Umbilical cord (tissue), 2 donors: ENCODE data around the gene IGLL5. TPM values are rescaled to one million over a fixed set of nuclear protein-coding genes. Genes with fewer than 3 reads are reported as not detected.

ENCODE experiments used
- DNase-seq: peaks from one replicate; pipeline ENCODE4 v3.0.0-alpha.2; 2015; ENCODE audit warnings: low spot score
- total RNA-seq: library from RNA; depleted of rRNA; stranded (reverse); fragments of >200 nt; gene quantifications from one replicate; pipeline ENCODE4 v1.2.3, GENCODE V29; 2014; ENCODE audit warnings: low replicate concordance; ENCODE audit not compliant: insufficient read depth

The IGLL5 gene
- total RNA-seq, 1 donor from 2014 or later, result 1.9 TPM

GRCh38 chr22:22927196-22927887 lies 39.7 kb downstream of the IGLL5 start:
- DNase-seq, result no peak

GRCh38 chr22:22927888-22928665 lies 40.5 kb downstream of the IGLL5 start:
- no peak for DNase-seq

- DNase-seq, result peak; percentile 82
Measured at GRCh38 chr22:22928666-22929380, 41.2 kb downstream of the IGLL5 start.

- DNase-seq, result no peak
Measured at GRCh38 chr22:22929381-22930221, 42.0 kb downstream of the IGLL5 start.

GRCh38 chr22:22930222-22930497 lies 42.5 kb downstream of the IGLL5 start:
- no peak for DNase-seq

GRCh38 chr22:22930571-22931556 lies 43.2 kb downstream of the IGLL5 start:
- DNase-seq, result no peak

- DNase-seq, result no peak
Measured at GRCh38 chr22:22931557-22932270, 44.1 kb downstream of the IGLL5 start.

- no peak for DNase-seq
Measured at GRCh38 chr22:22932512-22932941, 44.9 kb downstream of the IGLL5 start.

- DNase-seq, result no peak
Measured at GRCh38 chr22:22933100-22933806, 45.6 kb downstream of the IGLL5 start.

GRCh38 chr22:22933807-22934542 lies 46.4 kb downstream of the IGLL5 start:
- no peak for DNase-seq

- no peak for DNase-seq
Measured at GRCh38 chr22:22934543-22935055, 47.0 kb downstream of the IGLL5 start.

GRCh38 chr22:22935056-22935545 lies 47.5 kb downstream of the IGLL5 start:
- no peak for DNase-seq

- no peak for DNase-seq
Measured at GRCh38 chr22:22935546-22936157, 48.0 kb downstream of the IGLL5 start.

GRCh38 chr22:22936180-22936914 lies 48.7 kb downstream of the IGLL5 start:
- DNase-seq, result no peak

- no peak for DNase-seq
Measured at GRCh38 chr22:22936915-22937656, 49.5 kb downstream of the IGLL5 start.

GRCh38 chr22:22937894-22938480 lies 50.4 kb downstream of the IGLL5 start:
- DNase-seq, result no peak
